B cell (primary cell): Measurements from ENCODE around the gene CTBP2. TPM values are rescaled to one million over a fixed set of nuclear protein-coding genes. Genes with fewer than 3 reads are reported as not detected.

Source experiments
- ATAC-seq: fragments of 200-7000 bp; cut with Tn5 transposase; one replicate; pipeline ENCODE4 v1.10.0; 2021; ENCODE audit warnings: low read depth, mild to moderate bottlenecking, moderate number of reproducible peaks, moderate library complexity
- CTCF ChIA-PET: fragments of 350-600 bp; sonication (Branson Sonifier 250); formaldehyde crosslinking; loops from one replicate; lab custom pipeline; 2021; ENCODE audit warnings: antibody characterized with exemption, inconsistent platforms; lab: Charles Lee
- POLR2A ChIA-PET: fragments of 350-600 bp; sonication (Branson Sonifier 250); formaldehyde crosslinking; loops from one replicate; lab custom pipeline; 2021; ENCODE audit warnings: antibody characterized with exemption; lab: Charles Lee
- DNase-seq: peaks from one replicate; pipeline ENCODE4 v3.0.0; 2013
- H2AFZ ChIP-seq: 2 replicates; pipeline ENCODE4 v1.6.1; 2012; ENCODE audit warnings: mild to moderate bottlenecking, low read depth, low read length; ENCODE audit not compliant: insufficient read depth, poor library complexity, severe bottlenecking
- H3K27ac ChIP-seq, 2 donors: 1 replicate in 1 of 2; 2 replicates in 1 of 2; pipeline ENCODE4 v1.5.1; 2012 to 2013; ENCODE audit warnings: low read length in 2 of 2, mild to moderate bottlenecking in 2 of 2, moderate library complexity in 1 of 2
- H3K27me3 ChIP-seq, 4 experiments: fragments of 200-600 bp in 1 of 4; sonication (generic) in 1 of 4; replicated peaks in 1 of 4; 1 replicate in 2 of 4; 2 replicates in 2 of 4; pipeline versions ENCODE4 v1.6.1 to v1.7.0; 2013 to 2016; ENCODE audit warnings: low read length in 3 of 4, mild to moderate bottlenecking in 2 of 4, mixed read lengths in 1 of 4, moderate library complexity in 1 of 4; ENCODE audit not compliant: insufficient read depth in 4 of 4, control insufficient read depth in 3 of 4; ENCODE audit errors: control extremely low read depth in 1 of 4
- H3K36me3 ChIP-seq, 2 experiments: replicated peaks in 1 of 2; 1 replicate in 1 of 2; 2 replicates in 1 of 2; pipeline versions ENCODE4 v1.6.1 to v1.7.1; 2013; ENCODE audit warnings: low read length in 1 of 2; ENCODE audit not compliant: insufficient read depth in 2 of 2, control insufficient read depth in 1 of 2; ENCODE audit errors: control extremely low read depth in 1 of 2, extremely low read depth in 1 of 2
- H3K4me1 ChIP-seq, 2 donors: fragments of 200-600 bp in 1 of 2; sonication (generic) in 1 of 2; 1 replicate in 1 of 2; 2 replicates in 1 of 2; pipeline versions ENCODE4 v1.5.1 to v1.6.1; 2013 to 2017; ENCODE audit warnings: low read length in 2 of 2; ENCODE audit not compliant: control insufficient read depth in 2 of 2, insufficient read depth in 2 of 2
- H3K4me2 ChIP-seq: replicated peaks from 2 replicates; pipeline ENCODE3; 2012; ENCODE audit warnings: mild to moderate bottlenecking, low read depth, low read length; ENCODE audit not compliant: poor library complexity, severe bottlenecking
- H3K4me3 ChIP-seq, 5 experiments: fragments of 200-600 bp in 1 of 5; sonication (generic) in 1 of 5; 1 replicate in 3 of 5; 2 replicates in 2 of 5; pipeline versions ENCODE4 v1.5.1 to v1.7.0; 2011 to 2016; ENCODE audit warnings: low read length in 4 of 5, mild to moderate bottlenecking in 4 of 5, low read depth in 2 of 5, control low read depth in 1 of 5, moderate library complexity in 1 of 5; ENCODE audit not compliant: insufficient read depth in 1 of 5; ENCODE audit errors: control extremely low read depth in 1 of 5, extremely low read depth in 1 of 5
- H3K79me2 ChIP-seq: fragments of 200-600 bp; sonication (generic); one replicate; pipeline ENCODE4 v1.6.0; 2016; ENCODE audit warnings: low read length; ENCODE audit not compliant: control insufficient read depth, insufficient read depth
- H3K9ac ChIP-seq: fragments of 200-600 bp; sonication (generic); 2 replicates; pipeline ENCODE4 v1.6.1; 2017; ENCODE audit warnings: mild to moderate bottlenecking, low read length, moderate library complexity
- H3K9me3 ChIP-seq, 3 donors: one replicate each; pipeline versions ENCODE4 v1.6.1 to v1.7.1; 2013; ENCODE audit warnings: low read length in 2 of 3; ENCODE audit not compliant: control insufficient read depth in 2 of 3, insufficient read depth in 1 of 3; ENCODE audit errors: control extremely low read depth in 1 of 3
- H4K20me1 ChIP-seq: 2 replicates; pipeline ENCODE4 v1.6.0; 2012; ENCODE audit warnings: mild to moderate bottlenecking, low read length; ENCODE audit not compliant: insufficient read depth, control insufficient read depth, poor library complexity, severe bottlenecking
- H3K27ac Mint-ChIP-seq: one replicate; pipeline ENCODE4 v1.8.0; 2021; ENCODE audit warnings: mixed read lengths
- H3K27me3 Mint-ChIP-seq: one replicate; pipeline ENCODE4 v1.8.0; 2021; ENCODE audit warnings: mixed read lengths
- H3K4me1 Mint-ChIP-seq: one replicate; pipeline ENCODE4 v1.8.0; 2021; ENCODE audit warnings: mixed read lengths
- H3K4me3 Mint-ChIP-seq: one replicate; pipeline ENCODE4 v1.8.0; 2021; ENCODE audit warnings: mixed read lengths
- H3K9me3 Mint-ChIP-seq: one replicate; pipeline ENCODE4 v1.8.0; 2022; ENCODE audit warnings: mixed read lengths; ENCODE audit not compliant: insufficient read depth
- CTCF ChIP-seq: fragments of 200-600 bp; IDR thresholded peaks from one replicate; pipeline ENCODE4 v1.8.0; 2022; ENCODE audit warnings: antibody characterized with exemption, mild to moderate bottlenecking
- EZH2 ChIP-seq: IDR thresholded peaks from 2 replicates; pipeline ENCODE4 v1.6.1; 2012; ENCODE audit warnings: borderline replicate concordance, low read depth, mild to moderate bottlenecking, moderate library complexity, low read length; ENCODE audit not compliant: insufficient read depth, poor library complexity, severe bottlenecking
- WGBS: methylation state at CpG from one replicate; pipeline ENCODE4 v1.1.5; 2013; ENCODE audit warnings: missing lambda C conversion rate; ENCODE audit not compliant: insufficient coverage; 5-methylcytosine and 5-hydroxymethylcytosine counted together
- intact Hi-C: fragments of 100-400 bp; cut with micrococcal nuclease; formaldehyde crosslinking; loops from one replicate; pipeline ENCODE4 v1.10.0; 2022
- polyA plus RNA-seq: library from polyadenylated mRNA; depleted of rRNA; stranded (reverse); fragments of >200 nt; gene quantifications from 2 replicates; pipeline ENCODE4 v1.2.3, GENCODE V29; 2012
- total RNA-seq, 2 donors: library from RNA; stranded (reverse); fragments of 120-200 nt in 1 of 2; gene quantifications; 1 replicate in 1 of 2; 2 replicates in 1 of 2; pipeline versions ENCODE4 v1.2.3 to v1.2.4, GENCODE V29; 2013 to 2022

Gene CTBP2
- total and polyA plus RNA-seq, 2 donors (not counting 1 experiment from before 2014, with no cell fraction given) = 0.39 to 0.85 TPM

GRCh38 chr10:124984376-124984775 lies 176.0 kb downstream of the CTBP2 start:
- peaks cover 0 to 54% of the 10 kb centered on the region in 2 experiments for H3K36me3 ChIP-seq
- intact Hi-C loops = no loop called here

GRCh38 chr10:124983321-124983720 lies 177.0 kb downstream of the CTBP2 start:
- Histone ChIP-seq H3K79me2 (no peaks in the 10 kb centered on the region), H3K9ac (no peak overlapping the region), H3K4me3 (no peak overlapping the region), H3K4me1 (no peaks in the 10 kb centered on the region), H4K20me1 (no peaks in the 10 kb centered on the region), H2AFZ (no peak overlapping the region), H3K36me3 (peaks cover 0 to 55% of the 10 kb centered on the region in 2 experiments), H3K27me3 (no peaks in the 10 kb centered on the region), H3K4me2 (no peak overlapping the region), H3K27ac (no peak overlapping the region), H3K9me3 (no peaks in the 10 kb centered on the region)
- no peak overlapping the region for H3K27ac Mint-ChIP-seq
- TF ChIP-seq EZH2 = no peak
- TF ChIP-seq CTCF = no peak
- ChIA-PET CTCF (no interaction called here), POLR2A (no interaction called here)
- no peaks in the 10 kb centered on the region for H3K9me3 Mint-ChIP-seq
- no peak for ATAC-seq
- no peak for DNase-seq
- no peaks in the 10 kb centered on the region for H3K27me3 Mint-ChIP-seq
- H3K4me3 Mint-ChIP-seq = no peak overlapping the region
- WGBS = 71% methylated on average over 6 of the region's 6 CpGs
- H3K4me1 Mint-ChIP-seq = no peaks in the 10 kb centered on the region
- intact Hi-C loops = no loop called here

More at GRCh38 chr10:124984376-124984775, 176.0 kb downstream of the CTBP2 start:
- Histone ChIP-seq H2AFZ (no peak overlapping the region), H3K27me3 (no peaks in the 10 kb centered on the region), H3K79me2 (no peaks in the 10 kb centered on the region), H3K9me3 (no peaks in the 10 kb centered on the region), H3K27ac (no peak overlapping the region), H3K4me1 (no peaks in the 10 kb centered on the region), H3K4me2 (no peak overlapping the region), H4K20me1 (no peaks in the 10 kb centered on the region), H3K4me3 (no peak overlapping the region), H3K9ac (no peak overlapping the region)
- H3K9me3 Mint-ChIP-seq = no peaks in the 10 kb centered on the region
- WGBS = no CpG with 5 or more reads among the region's 1 CpG
- H3K27me3 Mint-ChIP-seq = no peaks in the 10 kb centered on the region
- TF ChIP-seq EZH2 (no peak), CTCF (no peak)
- peaks cover 10% of the 10 kb centered on the region for H3K4me1 Mint-ChIP-seq
- H3K27ac Mint-ChIP-seq = no peak overlapping the region
- no peak overlapping the region for H3K4me3 Mint-ChIP-seq
- CTCF ChIA-PET = interaction anchor here (0.8 kb wide), 1 partner anchor 8 kb away, joined by 3 read pairs; no protein-coding TSS in a partner anchor
- DNase-seq (no peak), ATAC-seq (no peak)
- POLR2A ChIA-PET = no interaction called here
